Measurements from ENCODE around the gene ZNF700.
"Not testable (repeated sequence)": the region's sequence is repeated elsewhere in the genome, so short reads cannot be mapped to it uniquely, and the experiment has no call there.

ZNF700 gene

GRCh38 chr19:11935829-11936228 is 10.9 kb downstream of the ZNF700 start:
- whole genome bisulfite sequencing (ENCODE audit: insufficient coverage, insufficient read length), result no CpG with 5 or more reads among the region's 3 CpGs
- H3K27ac ChIP-seq (ENCODE audit: low read length); H3K36me3 ChIP-seq (ENCODE audit: control insufficient read depth, insufficient read depth, low read length); H3K27me3 ChIP-seq (ENCODE audit: control insufficient read depth, insufficient read depth, low read length); H3K4me1 ChIP-seq (ENCODE audit: control insufficient read depth, insufficient read depth, low read length); H3K9me3 ChIP-seq (ENCODE audit: control insufficient read depth, insufficient read depth, low read length); H3K4me3 ChIP-seq (ENCODE audit: low read length); DNase-seq (ENCODE audit: low read depth, low spot score): not testable (repeated sequence)

GRCh38 chr19:11938383-11938782 is 13.5 kb downstream of the ZNF700 start:
- not testable (repeated sequence) for H3K9me3 ChIP-seq (ENCODE audit: control insufficient read depth, insufficient read depth, low read length); H3K36me3 ChIP-seq (ENCODE audit: control insufficient read depth, insufficient read depth, low read length)

GRCh38 chr19:11941361-11941887 is 16.5 kb downstream of the ZNF700 start:
- not testable (repeated sequence) for H3K27me3 ChIP-seq (ENCODE audit: control insufficient read depth, insufficient read depth, low read length); H3K27ac ChIP-seq (ENCODE audit: low read length); H3K36me3 ChIP-seq (ENCODE audit: control insufficient read depth, insufficient read depth, low read length); H3K4me3 ChIP-seq (ENCODE audit: low read length); DNase-seq (ENCODE audit: low read depth, low spot score); H3K4me1 ChIP-seq (ENCODE audit: control insufficient read depth, insufficient read depth, low read length)
- H3K9me3 ChIP-seq (ENCODE audit: control insufficient read depth, insufficient read depth, low read length), result peaks cover 19% of the 10 kb centered on the region
- WGBS (ENCODE audit: insufficient coverage, insufficient read length), result no CpG with 5 or more reads among the region's 29 CpGs

More at GRCh38 chr19:11938383-11938782, 13.5 kb downstream of the ZNF700 start:
- not testable (repeated sequence) for H3K27me3 ChIP-seq (ENCODE audit: control insufficient read depth, insufficient read depth, low read length); H3K4me3 ChIP-seq (ENCODE audit: low read length); H3K4me1 ChIP-seq (ENCODE audit: control insufficient read depth, insufficient read depth, low read length); DNase-seq (ENCODE audit: low read depth, low spot score); H3K27ac ChIP-seq (ENCODE audit: low read length)
- no CpG with 5 or more reads among the region's 3 CpGs for WGBS (ENCODE audit: insufficient coverage, insufficient read length)

GRCh38 chr19:11942008-11942842 is 17.3 kb downstream of the ZNF700 start:
- Histone ChIP-seq H3K36me3 (ENCODE audit: control insufficient read depth, insufficient read depth, low read length) (no peaks in the 10 kb centered on the region; the same call in 1 of the 2 replicates), H3K4me3 (ENCODE audit: low read length) (no peak overlapping the region), H3K27me3 (ENCODE audit: control insufficient read depth, insufficient read depth, low read length) (no peaks in the 10 kb centered on the region), H3K9me3 (ENCODE audit: control insufficient read depth, insufficient read depth, low read length) (peaks cover 19% of the 10 kb centered on the region), H3K4me1 (ENCODE audit: control insufficient read depth, insufficient read depth, low read length) (no peaks in the 10 kb centered on the region), H3K27ac (ENCODE audit: low read length) (no peak overlapping the region)
- no peak for DNase-seq (ENCODE audit: low read depth, low spot score)
- no CpG with 5 or more reads among the region's 10 CpGs for WGBS (ENCODE audit: insufficient coverage, insufficient read length)

- Histone ChIP-seq H3K27me3 (ENCODE audit: control insufficient read depth, insufficient read depth, low read length) (no peaks in the 10 kb centered on the region), H3K36me3 (ENCODE audit: control insufficient read depth, insufficient read depth, low read length) (peaks cover 3% of the 10 kb centered on the region; the same call in 1 of the 2 replicates), H3K27ac (ENCODE audit: low read length) (no peak overlapping the region), H3K4me3 (ENCODE audit: low read length) (no peak overlapping the region), H3K9me3 (ENCODE audit: control insufficient read depth, insufficient read depth, low read length) (peaks cover 21% of the 10 kb centered on the region), H3K4me1 (ENCODE audit: control insufficient read depth, insufficient read depth, low read length) (no peaks in the 10 kb centered on the region)
- no peak for DNase-seq (ENCODE audit: low read depth, low spot score)
These were observed 17.9 kb downstream of the ZNF700 start for GRCh38 chr19:11942843-11943108.

- Histone ChIP-seq H3K27me3 (ENCODE audit: control insufficient read depth, insufficient read depth, low read length) (no peaks in the 10 kb centered on the region), H3K9me3 (ENCODE audit: control insufficient read depth, insufficient read depth, low read length) (peaks cover 26% of the 10 kb centered on the region), H3K27ac (ENCODE audit: low read length) (no peak overlapping the region), H3K4me1 (ENCODE audit: control insufficient read depth, insufficient read depth, low read length) (no peaks in the 10 kb centered on the region), H3K36me3 (ENCODE audit: control insufficient read depth, insufficient read depth, low read length) (peaks cover 14% of the 10 kb centered on the region; the same call in 1 of the 2 replicates), H3K4me3 (ENCODE audit: low read length) (no peak overlapping the region)
- WGBS (ENCODE audit: insufficient coverage, insufficient read length), result no CpG with 5 or more reads among the region's 4 CpGs
- no peak for DNase-seq (ENCODE audit: low read depth, low spot score)
These were observed 19.7 kb downstream of the ZNF700 start for GRCh38 chr19:11944656-11945055.

GRCh38 chr19:11948646-11949045 is 23.7 kb downstream of the ZNF700 start:
- no peak for DNase-seq (ENCODE audit: low read depth, low spot score)
- Histone ChIP-seq H3K27me3 (ENCODE audit: control insufficient read depth, insufficient read depth, low read length) (no peaks in the 10 kb centered on the region), H3K27ac (ENCODE audit: low read length) (no peak overlapping the region), H3K9me3 (ENCODE audit: control insufficient read depth, insufficient read depth, low read length) (peaks cover 32% of the 10 kb centered on the region), H3K4me1 (ENCODE audit: control insufficient read depth, insufficient read depth, low read length) (no peaks in the 10 kb centered on the region), H3K4me3 (ENCODE audit: low read length) (no peak overlapping the region), H3K36me3 (ENCODE audit: control insufficient read depth, insufficient read depth, low read length) (peaks cover 22% of the 10 kb centered on the region; the same call in 1 of the 2 replicates)
- WGBS (ENCODE audit: insufficient coverage, insufficient read length), result no CpG with 5 or more reads among the region's 3 CpGs

- Histone ChIP-seq H3K36me3 (ENCODE audit: control insufficient read depth, insufficient read depth, low read length) (peaks cover 22% of the 10 kb centered on the region; the same call in 1 of the 2 replicates), H3K4me1 (ENCODE audit: control insufficient read depth, insufficient read depth, low read length) (no peaks in the 10 kb centered on the region), H3K27ac (ENCODE audit: low read length) (no peak overlapping the region), H3K9me3 (ENCODE audit: control insufficient read depth, insufficient read depth, low read length) (peaks cover 30% of the 10 kb centered on the region), H3K27me3 (ENCODE audit: control insufficient read depth, insufficient read depth, low read length) (no peaks in the 10 kb centered on the region), H3K4me3 (ENCODE audit: low read length) (no peak overlapping the region)
- DNase-seq (ENCODE audit: low read depth, low spot score), result no peak
- WGBS (ENCODE audit: insufficient coverage, insufficient read length), result no CpG with 5 or more reads among the region's 4 CpGs
These were observed 24.3 kb downstream of the ZNF700 start for GRCh38 chr19:11949201-11949600.

GRCh38 chr19:11949614-11950080 is 24.7 kb downstream of the ZNF700 start:
- H3K4me3 ChIP-seq (ENCODE audit: low read length); H3K27ac ChIP-seq (ENCODE audit: low read length); DNase-seq (ENCODE audit: low read depth, low spot score); H3K27me3 ChIP-seq (ENCODE audit: control insufficient read depth, insufficient read depth, low read length); H3K4me1 ChIP-seq (ENCODE audit: control insufficient read depth, insufficient read depth, low read length): not testable (repeated sequence)
- no CpG with 5 or more reads among the region's 4 CpGs for WGBS (ENCODE audit: insufficient coverage, insufficient read length)
- Histone ChIP-seq H3K36me3 (ENCODE audit: control insufficient read depth, insufficient read depth, low read length) (peaks cover 22% of the 10 kb centered on the region; the same call in 1 of the 2 replicates), H3K9me3 (ENCODE audit: control insufficient read depth, insufficient read depth, low read length) (peaks cover 26% of the 10 kb centered on the region)

GRCh38 chr19:11950312-11950711 is 25.4 kb downstream of the ZNF700 start:
- no CpG with 5 or more reads among the region's 5 CpGs for WGBS (ENCODE audit: insufficient coverage, insufficient read length)
- H3K27ac ChIP-seq (ENCODE audit: low read length), result no peak overlapping the region
- DNase-seq (ENCODE audit: low read depth, low spot score), result no peak
- peaks cover 23% of the 10 kb centered on the region for H3K9me3 ChIP-seq (ENCODE audit: control insufficient read depth, insufficient read depth, low read length)
- H3K4me3 ChIP-seq (ENCODE audit: low read length), result no peak overlapping the region
- peaks cover 22% of the 10 kb centered on the region; the same call in 1 of the 2 replicates for H3K36me3 ChIP-seq (ENCODE audit: control insufficient read depth, insufficient read depth, low read length)
- H3K27me3 ChIP-seq (ENCODE audit: control insufficient read depth, insufficient read depth, low read length), result no peaks in the 10 kb centered on the region
- no peaks in the 10 kb centered on the region for H3K4me1 ChIP-seq (ENCODE audit: control insufficient read depth, insufficient read depth, low read length)
